Activated CD4-positive, CD25-positive, alpha-beta regulatory T cell treated with anti-CD3 and anti-CD28 coated beads, Interleukin-2, amount 50 U/mL, for 72 hours (primary cell): Measurements from ENCODE around the gene ADAMTS4.

Source experiments
- DNase-seq: peaks from one replicate; pipeline ENCODE4 v3.0.0; 2021

The ADAMTS4 gene

GRCh38 chr1:161195171-161195570, 3.7 kb downstream of the ADAMTS4 start:
- no peak for DNase-seq

- DNase-seq: no peak
These were observed 5.2 kb downstream of the ADAMTS4 start for GRCh38 chr1:161193561-161194235.

- peak; percentile 54 for DNase-seq
These were observed 6.1 kb downstream of the ADAMTS4 start for GRCh38 chr1:161192476-161193465.

GRCh38 chr1:161191971-161192370, 6.9 kb downstream of the ADAMTS4 start:
- no peak for DNase-seq

- DNase-seq: no peak
These were observed 7.8 kb downstream of the ADAMTS4 start for GRCh38 chr1:161190962-161191521.

GRCh38 chr1:161189036-161189435, 9.8 kb downstream of the ADAMTS4 start:
- DNase-seq: no peak

GRCh38 chr1:161188381-161188780, 10.5 kb downstream of the ADAMTS4 start:
- no peak for DNase-seq

GRCh38 chr1:161187311-161187710, 11.5 kb downstream of the ADAMTS4 start:
- DNase-seq: no peak

- DNase-seq: no peak
These were observed 13.0 kb downstream of the ADAMTS4 start for GRCh38 chr1:161185732-161186311.

- peak; percentile 63 for DNase-seq
These were observed 13.6 kb downstream of the ADAMTS4 start for GRCh38 chr1:161185282-161185682.

GRCh38 chr1:161182214-161182613, 16.6 kb downstream of the ADAMTS4 start:
- DNase-seq: peak; percentile 53

GRCh38 chr1:161180639-161181038, 18.2 kb downstream of the ADAMTS4 start:
- no peak for DNase-seq

- no peak for DNase-seq
These were observed 19.2 kb downstream of the ADAMTS4 start for GRCh38 chr1:161179698-161180097.

- no peak for DNase-seq
These were observed 21.0 kb downstream of the ADAMTS4 start for GRCh38 chr1:161177936-161178244.

- peak; percentile 99 for DNase-seq
These were observed 21.5 kb downstream of the ADAMTS4 start, which contains the start of gene B4GALT3 for GRCh38 chr1:161177112-161177935. TSS of gene B4GALT3 (minus strand) at chr1:161177507. CDS start at chr1:161176060, 1,447 bp downstream.

GRCh38 chr1:161176468-161177111, 22.3 kb downstream of the ADAMTS4 start:
- no peak for DNase-seq

GRCh38 chr1:161175771-161176453, 22.9 kb downstream of the ADAMTS4 start:
- DNase-seq: no peak

GRCh38 chr1:161174911-161175310, 23.9 kb downstream of the ADAMTS4 start:
- DNase-seq: no peak

GRCh38 chr1:161173711-161174110, 25.1 kb downstream of the ADAMTS4 start:
- DNase-seq: no peak

GRCh38 chr1:161172776-161173376, 26.0 kb downstream of the ADAMTS4 start:
- DNase-seq: no peak

- no peak for DNase-seq
These were observed 26.5 kb downstream of the ADAMTS4 start for GRCh38 chr1:161172349-161172748.
